ENCODE measurements around the gene NRG3.

The NRG3 gene

GRCh38 chr10:81885491-81885890, 10.5 kb downstream of the NRG3 start:
- DNase-seq = no peak

- no peak for DNase-seq
Observed at GRCh38 chr10:81886939-81887338, 11.9 kb downstream of the NRG3 start.

- no peak for DNase-seq
Observed at GRCh38 chr10:81889181-81889769, 14.3 kb downstream of the NRG3 start.

GRCh38 chr10:81894616-81895015, 19.6 kb downstream of the NRG3 start:
- DNase-seq = no peak

- DNase-seq = no peak
Observed at GRCh38 chr10:81898518-81898917, 23.5 kb downstream of the NRG3 start.

GRCh38 chr10:81900989-81901388, 26.0 kb downstream of the NRG3 start:
- no peak for DNase-seq

GRCh38 chr10:81903472-81903871, 28.5 kb downstream of the NRG3 start:
- no peak for DNase-seq

- DNase-seq = no peak
Observed at GRCh38 chr10:81905161-81905560, 30.2 kb downstream of the NRG3 start.

- DNase-seq = no peak
Observed at GRCh38 chr10:81909453-81909852, 34.5 kb downstream of the NRG3 start.

- no peak for DNase-seq
Observed at GRCh38 chr10:81911328-81911727, 36.3 kb downstream of the NRG3 start.

GRCh38 chr10:81914736-81915503, 39.9 kb downstream of the NRG3 start:
- no peak for DNase-seq

- DNase-seq = no peak
Observed at GRCh38 chr10:81915504-81915897, 40.5 kb downstream of the NRG3 start.

- no peak for DNase-seq
Observed at GRCh38 chr10:81917666-81918065, 42.7 kb downstream of the NRG3 start.

- DNase-seq = no peak
Observed at GRCh38 chr10:81918766-81919165, 43.8 kb downstream of the NRG3 start.

GRCh38 chr10:81920213-81920829, 45.3 kb downstream of the NRG3 start:
- no peak for DNase-seq

- no peak for DNase-seq
Observed at GRCh38 chr10:81928119-81928518, 53.1 kb downstream of the NRG3 start.

GRCh38 chr10:81943583-81943982, 68.6 kb downstream of the NRG3 start:
- no peak for DNase-seq

GRCh38 chr10:81944609-81945008, 69.6 kb downstream of the NRG3 start:
- DNase-seq = no peak

GRCh38 chr10:81949283-81949682, 74.3 kb downstream of the NRG3 start:
- no peak for DNase-seq

- DNase-seq = no peak
Observed at GRCh38 chr10:81950358-81950757, 75.4 kb downstream of the NRG3 start.

GRCh38 chr10:81953420-81953819, 78.4 kb downstream of the NRG3 start:
- DNase-seq = no peak

GRCh38 chr10:81957976-81958375, 83.0 kb downstream of the NRG3 start:
- DNase-seq = no peak

GRCh38 chr10:81959016-81959415, 84.0 kb downstream of the NRG3 start:
- no peak for DNase-seq

GRCh38 chr10:81961451-81962184, 86.6 kb downstream of the NRG3 start:
- no peak for DNase-seq
